Panc1 (cell line): ENCODE results near the gene POLR1C. TPM values are rescaled to one million over a fixed set of nuclear protein-coding genes. Genes with fewer than 3 reads are reported as not detected.

Experiments
- ATAC-seq: fragments of 200-7000 bp; cut with Tn5 transposase; 2 replicates; pipeline ENCODE4 v1.9.1; 2020; ENCODE audit warnings: mild to moderate bottlenecking, moderate library complexity
- BruUV-seq: library from RNA; stranded (reverse); fragments of 400-500 nt; replicated peaks from 2 replicates; lab custom pipeline; 2021; lab: Mats Ljungman, UMichigan
- CTCF ChIA-PET: fragments of 300-600 bp; sonication (Branson Sonifier 250); formaldehyde crosslinking; loops from one replicate; lab custom pipeline; 2022; ENCODE audit warnings: antibody characterized with exemption; lab: Charles Lee
- POLR2A ChIA-PET: fragments of 300-600 bp; sonication (Branson Sonifier 250); formaldehyde crosslinking; loops from one replicate; lab custom pipeline; 2022; ENCODE audit warnings: antibody characterized with exemption; lab: Charles Lee
- DNase-seq: peaks from one replicate; pipeline ENCODE4 v3.0.0-alpha.2; 2010; ENCODE audit warnings: low read depth, low spot score
- H3K27ac ChIP-seq: 2 replicates; pipeline ENCODE4 v1.5.1; 2011; ENCODE audit warnings: mild to moderate bottlenecking, low read length, inconsistent platforms
- H3K27me3 ChIP-seq: fragments of 200-500 bp; sonication (Bioruptor generic); 2 replicates; pipeline ENCODE4 v1.6.0; 2014; ENCODE audit warnings: low read length, inconsistent platforms; ENCODE audit not compliant: control insufficient read depth, insufficient read depth
- H3K36me3 ChIP-seq: fragments of 200-500 bp; sonication (Bioruptor generic); 2 replicates; pipeline ENCODE4 v1.5.1; 2014; ENCODE audit warnings: inconsistent platforms, mild to moderate bottlenecking, low read length, moderate library complexity; ENCODE audit not compliant: control insufficient read depth, insufficient read depth
- H3K4me1 ChIP-seq: 2 replicates; pipeline ENCODE4 v1.5.1; 2011; ENCODE audit warnings: inconsistent platforms, mild to moderate bottlenecking, low read length, moderate library complexity; ENCODE audit not compliant: control insufficient read depth, insufficient read depth
- H3K4me3 ChIP-seq, 2 experiments: 2 replicates each; pipeline ENCODE4 v1.5.1; 2011 to 2012; ENCODE audit warnings: low read depth in 2 of 2, low read length in 2 of 2, mild to moderate bottlenecking in 2 of 2, inconsistent platforms in 1 of 2, moderate library complexity in 1 of 2
- H3K9me3 ChIP-seq: fragments of 200-500 bp; sonication (Bioruptor generic); 2 replicates; pipeline ENCODE4 v1.5.1; 2014; ENCODE audit warnings: low read depth, mild to moderate bottlenecking, inconsistent platforms, low read length, moderate library complexity; ENCODE audit not compliant: control insufficient read depth, insufficient read depth
- POLR2AphosphoS5 ChIP-seq: IDR thresholded peaks from 2 replicates; pipeline ENCODE4 v1.6.1; 2012; ENCODE audit warnings: mild to moderate bottlenecking, low read depth, low read length, moderate library complexity
- REST ChIP-seq, 2 experiments: IDR thresholded peaks; 2 replicates each; pipeline ENCODE4 v1.6.1; 2011 to 2012; ENCODE audit warnings: low read depth in 2 of 2, control low read depth in 1 of 2, low read length in 1 of 2, mild to moderate bottlenecking in 1 of 2, moderate library complexity in 1 of 2; ENCODE audit not compliant: insufficient read depth in 1 of 2
- SIN3A ChIP-seq: IDR thresholded peaks from 2 replicates; pipeline ENCODE4 v1.6.1; 2012; ENCODE audit warnings: low read depth, mild to moderate bottlenecking, low read length, moderate library complexity, borderline replicate concordance; ENCODE audit not compliant: insufficient read depth
- TCF7L2 ChIP-seq: IDR thresholded peaks from 2 replicates; pipeline ENCODE4 v1.6.1; 2011; ENCODE audit warnings: mild to moderate bottlenecking, low read depth, low read length, inconsistent platforms
- in situ Hi-C: cut with HindIII; loops from 2 replicates; pipeline ENCODE4 v1.10.0; 2016; ENCODE audit warnings: low sequenced_read_pairs, low pct_unique_long_range_greater_than_20kb
- intact Hi-C: fragments of 100-400 bp; cut with micrococcal nuclease; formaldehyde crosslinking; loops from one replicate; pipeline ENCODE4 v1.10.0; 2022; ENCODE audit not compliant: unreplicated experiment
- total RNA-seq: library from RNA; stranded (reverse); gene quantifications from one replicate; pipeline ENCODE4 v1.2.1, GENCODE V29; 2021; ENCODE audit not compliant: unreplicated experiment
- TF ChIP-seq, protein P1 (sequence below): fragments of 450-650 bp; IDR thresholded peaks from 2 replicates; pipeline ENCODE4 v1.5.1; 2017; ENCODE audit warnings: mild to moderate bottlenecking

Gene POLR1C
- total RNA-seq, 1 experiment from 2014 or later, result 65.1 TPM

DNA sequence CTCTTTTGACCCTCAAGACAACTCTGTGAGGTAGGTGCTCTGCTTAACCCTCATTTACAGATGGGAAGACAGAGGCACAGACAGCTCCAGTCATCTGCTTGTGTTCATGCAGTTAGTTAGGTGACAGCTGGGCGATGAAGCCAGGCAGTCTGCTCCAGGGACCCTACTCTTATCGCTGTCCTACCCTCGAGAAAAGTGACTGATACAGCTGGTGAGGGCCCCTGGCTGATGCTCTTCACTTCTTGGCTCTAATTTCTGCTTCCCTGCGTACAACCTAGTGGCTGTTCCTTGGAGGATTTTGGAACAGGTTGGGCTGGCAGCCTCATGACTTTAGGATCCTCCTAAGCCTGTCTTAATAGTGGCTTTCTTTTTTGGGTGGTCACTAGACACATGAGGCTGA is 48.6 kb upstream of the POLR1C start:
- Histone ChIP-seq H3K36me3 (no peaks in the 10 kb centered on the region), H3K4me3 (no peak overlapping the region), H3K27ac (no peak overlapping the region), H3K4me1 (no peaks in the 10 kb centered on the region), H3K9me3 (no peaks in the 10 kb centered on the region), H3K27me3 (no peaks in the 10 kb centered on the region)
- ATAC-seq (no peak), DNase-seq (no peak)
- ChIA-PET CTCF (no interaction called here), POLR2A (no interaction called here)
- TF ChIP-seq SIN3A (no peak), REST (IDR thresholded peaks at IDR 0.05; ENCODE audit: insufficient read depth in 1 of 2, low read depth in 2 of 2, low read length in 1 of 2) (no peak), POLR2AphosphoS5 (no peak), TCF7L2 (no peak)
- TF ChIP-seq, protein P1, sequence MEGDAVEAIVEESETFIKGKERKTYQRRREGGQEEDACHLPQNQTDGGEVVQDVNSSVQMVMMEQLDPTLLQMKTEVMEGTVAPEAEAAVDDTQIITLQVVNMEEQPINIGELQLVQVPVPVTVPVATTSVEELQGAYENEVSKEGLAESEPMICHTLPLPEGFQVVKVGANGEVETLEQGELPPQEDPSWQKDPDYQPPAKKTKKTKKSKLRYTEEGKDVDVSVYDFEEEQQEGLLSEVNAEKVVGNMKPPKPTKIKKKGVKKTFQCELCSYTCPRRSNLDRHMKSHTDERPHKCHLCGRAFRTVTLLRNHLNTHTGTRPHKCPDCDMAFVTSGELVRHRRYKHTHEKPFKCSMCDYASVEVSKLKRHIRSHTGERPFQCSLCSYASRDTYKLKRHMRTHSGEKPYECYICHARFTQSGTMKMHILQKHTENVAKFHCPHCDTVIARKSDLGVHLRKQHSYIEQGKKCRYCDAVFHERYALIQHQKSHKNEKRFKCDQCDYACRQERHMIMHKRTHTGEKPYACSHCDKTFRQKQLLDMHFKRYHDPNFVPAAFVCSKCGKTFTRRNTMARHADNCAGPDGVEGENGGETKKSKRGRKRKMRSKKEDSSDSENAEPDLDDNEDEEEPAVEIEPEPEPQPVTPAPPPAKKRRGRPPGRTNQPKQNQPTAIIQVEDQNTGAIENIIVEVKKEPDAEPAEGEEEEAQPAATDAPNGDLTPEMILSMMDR, result no peak
- intact Hi-C loops (no loop called here), in situ Hi-C loops (no loop called here)
- no TSS peak for BruUV-seq

DNA sequence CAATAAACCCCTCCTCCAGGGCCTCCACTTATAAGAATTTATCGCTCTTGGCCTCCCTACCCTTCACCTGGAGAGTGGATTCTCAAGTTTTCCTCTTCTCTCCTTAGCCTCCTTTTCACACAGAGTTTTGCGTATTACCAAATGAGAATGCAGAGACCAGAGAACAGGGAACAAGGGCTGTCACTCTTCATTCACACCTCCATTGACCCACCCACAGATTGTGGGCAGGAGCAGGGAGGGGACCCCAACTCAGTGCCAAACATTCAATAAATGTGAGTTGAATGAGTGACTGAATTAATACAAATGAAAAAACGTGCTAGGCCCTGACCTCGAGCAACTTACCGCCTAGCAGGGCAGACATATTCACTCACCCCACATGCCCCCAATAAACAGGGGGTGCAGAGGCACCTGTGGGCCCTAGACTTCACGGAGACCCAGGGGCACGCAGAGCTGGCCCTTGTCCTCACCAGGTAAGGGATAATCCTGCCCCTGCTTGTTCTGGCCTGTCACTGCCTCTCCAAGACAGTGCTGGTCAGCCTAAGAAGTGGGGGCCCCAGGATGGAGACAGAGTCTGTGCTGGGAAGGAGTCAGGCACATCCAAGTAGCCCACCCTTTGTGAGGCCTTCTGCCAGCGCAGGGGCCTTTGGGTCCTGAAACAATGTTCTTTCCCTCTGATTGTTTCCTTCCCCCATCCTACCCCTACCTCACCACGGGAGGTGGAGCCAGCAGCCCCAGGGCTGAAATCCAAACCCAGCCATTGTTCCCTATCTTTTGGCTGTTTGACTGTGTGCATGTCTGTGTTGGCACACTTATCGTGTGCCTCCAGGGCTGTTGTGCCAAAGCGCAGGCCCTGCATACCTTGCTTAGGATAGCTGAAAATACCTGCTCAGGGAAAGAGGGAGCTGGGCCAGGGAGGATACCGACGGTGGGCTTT is 47.9 kb upstream of the POLR1C start:
- POLR2A ChIA-PET, result no interaction called here
- H3K4me3 ChIP-seq, result no peak overlapping the region
- ATAC-seq, result no peak
- BruUV-seq, result no TSS peak
- no peaks in the 10 kb centered on the region for H3K27me3 ChIP-seq
- intact Hi-C loops (no loop called here), in situ Hi-C loops (no loop called here)
- H3K27ac ChIP-seq, result no peak overlapping the region
- no peak for DNase-seq
- CTCF ChIA-PET, result no interaction called here
- no peaks in the 10 kb centered on the region for H3K9me3 ChIP-seq
- no peaks in the 10 kb centered on the region for H3K36me3 ChIP-seq
- H3K4me1 ChIP-seq, result no peaks in the 10 kb centered on the region
- TF ChIP-seq, protein P1, result no peak
- TF ChIP-seq TCF7L2, result no peak
- no peak for TF ChIP-seq SIN3A
- no peak for TF ChIP-seq POLR2AphosphoS5
- no peak for TF ChIP-seq REST (IDR thresholded peaks at IDR 0.05; ENCODE audit: insufficient read depth in 1 of 2, low read depth in 2 of 2, low read length in 1 of 2)
